H54 (cell line): ENCODE data around the gene PYGO1.
"Not testable (repeated sequence)": the region's sequence is repeated elsewhere in the genome, so short reads cannot be mapped to it uniquely, and the experiment has no call there.

Source experiments
- DNase-seq: peaks from one replicate; pipeline ENCODE4 v3.0.0; 2011; ENCODE audit warnings: low spot score, mixed read lengths; ENCODE audit not compliant: insufficient read length
- FAIRE-seq: peaks from 3 replicates; lab custom pipeline; 2011; peaks lifted over from hg19 to GRCh38; lab: Jason Lieb, UNC
- POLR2A ChIP-seq: IDR thresholded peaks from 2 replicates; pipeline ENCODE4 v1.6.1; 2011; ENCODE audit warnings: low read depth, mild to moderate bottlenecking, low read length

The PYGO1 gene

GRCh38 chr15:55535436-55535835, 52.7 kb downstream of the PYGO1 start:
- DNase-seq (no peak), FAIRE-seq (no peak)
- no peak for TF ChIP-seq POLR2A

- no peak for DNase-seq
- FAIRE-seq = no peak
- TF ChIP-seq POLR2A = no peak
Measured at GRCh38 chr15:55532944-55533343, 55.2 kb downstream of the PYGO1 start.

GRCh38 chr15:55530861-55531313, 57.3 kb downstream of the PYGO1 start:
- no peak for TF ChIP-seq POLR2A
- FAIRE-seq = no peak
- no peak for DNase-seq

- FAIRE-seq (no peak), DNase-seq (no peak)
- no peak for TF ChIP-seq POLR2A
Measured at GRCh38 chr15:55528812-55529211, 59.3 kb downstream of the PYGO1 start.

- FAIRE-seq = no peak
Measured at GRCh38 chr15:55527150-55527549, 61.0 kb downstream of the PYGO1 start.

GRCh38 chr15:55526559-55527036, 61.5 kb downstream of the PYGO1 start:
- no peak for TF ChIP-seq POLR2A
- DNase-seq (peak; percentile 10), FAIRE-seq (no peak)

More at GRCh38 chr15:55527150-55527549, 61.0 kb downstream of the PYGO1 start:
- DNase-seq = no peak
- no peak for TF ChIP-seq POLR2A

- no peak for TF ChIP-seq POLR2A
- DNase-seq (no peak), FAIRE-seq (no peak)
Measured at GRCh38 chr15:55522742-55523450, 65.2 kb downstream of the PYGO1 start.

GRCh38 chr15:55518641-55519040, 69.5 kb downstream of the PYGO1 start:
- TF ChIP-seq POLR2A = no peak
- FAIRE-seq (no peak), DNase-seq (no peak)

- TF ChIP-seq POLR2A = no peak
Measured at GRCh38 chr15:55518009-55518408, 70.1 kb downstream of the PYGO1 start.

GRCh38 chr15:55515991-55516776, 72.0 kb downstream of the PYGO1 start:
- no peak for TF ChIP-seq POLR2A
- DNase-seq = no peak
- FAIRE-seq = no peak

More at GRCh38 chr15:55518009-55518408, 70.1 kb downstream of the PYGO1 start:
- FAIRE-seq = no peak
- DNase-seq = no peak

GRCh38 chr15:55515491-55515890, 72.7 kb downstream of the PYGO1 start:
- no peak for FAIRE-seq
- no peak for DNase-seq
- TF ChIP-seq POLR2A = no peak

GRCh38 chr15:55514414-55514850, 73.7 kb downstream of the PYGO1 start:
- TF ChIP-seq POLR2A = no peak

GRCh38 chr15:55513621-55514413, 74.3 kb downstream of the PYGO1 start:
- not testable (repeated sequence) for FAIRE-seq, DNase-seq

More at GRCh38 chr15:55514414-55514850, 73.7 kb downstream of the PYGO1 start:
- FAIRE-seq (no peak), DNase-seq (no peak)
